GM12891 (cell line): ENCODE data around the gene NTHL1.

Source experiments
- POLR2A ChIP-seq: IDR thresholded peaks from 2 replicates; pipeline ENCODE4 v1.6.1; 2011; ENCODE audit warnings: low read depth, low read length, control low read depth
- POLR2AphosphoS5 ChIP-seq: IDR thresholded peaks from 2 replicates; pipeline ENCODE4 v1.6.1; 2011; ENCODE audit warnings: low read depth, low read length, control low read depth

- TF ChIP-seq POLR2AphosphoS5 (no peak), POLR2A (no peak)
Observed at GRCh38 chr16:2004795-2005517, 42.7 kb downstream of the NTHL1 start.
